Tibial nerve (tissue), 4 donors: ENCODE data around the gene KHDRBS1.

ENCODE experiments used
- CTCF ChIP-seq, 5 experiments: fragments of 200-600 bp in 3 of 5; fragments of 450-650 bp in 2 of 5; sonication (generic) in 3 of 5; IDR thresholded peaks; one replicate each; pipeline ENCODE4 v1.5.1; 2016 to 2019; ENCODE audit warnings: antibody characterized with exemption in 5 of 5, mild to moderate bottlenecking in 3 of 5, moderate library complexity in 2 of 5
- EP300 ChIP-seq, 2 donors: sonication (generic); formaldehyde crosslinking; IDR thresholded peaks; one replicate each; pipeline ENCODE4 v1.6.1; 2017; ENCODE audit warnings: antibody characterized with exemption in 2 of 2, mild to moderate bottlenecking in 1 of 2
- POLR2A ChIP-seq, 2 donors: fragments of 450-650 bp; IDR thresholded peaks; one replicate each; pipeline ENCODE4 v1.6.1; 2017; ENCODE audit warnings: antibody characterized with exemption in 2 of 2, mild to moderate bottlenecking in 2 of 2, moderate library complexity in 2 of 2

GRCh38 chr1:32001863-32002262, 11.8 kb upstream of the KHDRBS1 start:
- TF ChIP-seq POLR2A (IDR thresholded peaks at IDR 0.05): no peak
- no peak for TF ChIP-seq CTCF (IDR thresholded peaks at IDR 0.05)
- no peak for TF ChIP-seq EP300 (IDR thresholded peaks at IDR 0.05)
